CD4-positive, alpha-beta T cell treated with Interleukin-15 for 4 hours (primary cell): ENCODE results near the gene PDK3.

Experiments used
- DNase-seq: peaks from one replicate; pipeline ENCODE4 v3.0.0-alpha.2; 2020; ENCODE audit warnings: low spot score

Gene PDK3

DNA sequence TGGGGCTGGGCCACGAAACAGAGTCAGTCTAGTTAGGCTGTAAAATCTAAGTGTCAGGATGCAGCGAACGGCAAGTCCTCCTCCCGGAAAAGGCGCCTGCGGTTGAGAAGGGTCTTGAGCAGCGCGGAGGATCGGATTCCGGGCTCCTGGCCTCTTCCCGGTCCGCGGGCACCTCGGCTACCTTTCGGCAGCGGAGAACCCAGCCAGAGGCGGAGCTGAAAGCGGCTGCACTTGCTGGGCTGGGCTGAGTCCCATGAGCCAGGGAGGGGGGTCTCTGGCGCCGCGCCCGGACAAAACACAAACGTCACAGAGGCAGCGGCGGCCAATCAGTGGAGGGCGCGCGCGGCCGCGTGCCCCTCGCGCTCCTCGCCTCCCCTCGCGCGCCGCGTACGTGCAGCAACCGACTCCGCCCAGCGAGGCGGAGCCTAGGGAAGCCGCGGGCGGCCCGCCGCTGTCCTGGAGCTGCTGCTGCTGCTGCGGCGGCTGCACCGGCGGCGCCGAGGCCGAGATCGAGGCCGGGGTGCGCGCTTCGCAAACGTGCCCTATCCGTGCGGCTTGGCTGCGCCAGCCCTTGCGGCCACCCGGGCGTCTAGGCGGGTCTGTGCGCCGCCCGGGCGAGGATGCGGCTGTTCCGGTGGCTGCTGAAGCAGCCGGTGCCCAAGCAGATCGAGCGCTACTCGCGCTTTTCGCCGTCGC lies at the start of gene PDK3:
TSS of gene PDK3 (plus strand) at position 451 of the 696 bp plus-strand sequence. CDS start at position 621, 170 bp downstream.
- peak; percentile 87 for DNase-seq

DNA sequence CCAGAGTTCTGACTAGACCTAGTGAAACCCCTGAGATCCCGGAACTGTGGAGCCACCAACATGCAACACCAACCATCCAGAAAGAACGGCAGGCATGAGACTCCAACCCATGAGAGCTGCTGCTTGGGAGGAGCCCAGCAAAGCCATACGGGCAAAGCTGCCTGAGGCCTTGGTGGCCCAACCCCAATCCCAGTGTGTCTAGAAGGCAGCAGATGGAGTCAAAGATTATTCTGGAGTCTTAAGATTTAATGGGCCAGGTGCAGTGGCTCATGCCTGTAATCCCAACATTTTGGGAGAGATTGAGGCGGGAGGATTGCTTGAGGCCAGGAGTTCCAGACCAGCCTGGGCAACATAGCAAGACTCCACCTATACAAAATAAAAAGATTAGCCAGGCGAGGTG lies 49.2 kb upstream of the PDK3 start:
- DNase-seq, result no peak

DNA sequence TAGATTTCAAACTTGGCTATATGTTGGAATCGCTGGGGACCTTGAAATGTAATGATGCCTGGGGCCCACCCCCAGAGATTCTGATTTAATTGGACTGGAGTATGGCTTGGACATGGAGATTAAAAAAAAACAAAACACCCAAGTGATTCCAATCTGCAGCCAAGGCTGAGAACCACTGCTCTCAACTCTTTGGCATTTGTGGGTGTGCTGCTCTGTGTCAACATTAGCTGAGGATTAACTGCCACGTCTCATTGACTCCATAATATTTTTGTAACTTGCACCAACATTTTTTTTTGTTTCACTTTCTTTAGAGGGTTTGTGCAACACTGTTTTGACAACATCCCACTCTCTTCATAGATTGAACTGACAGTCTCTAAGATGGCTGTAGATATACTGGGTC lies 41.1 kb upstream of the PDK3 start:
- DNase-seq, result no peak

- no peak for DNase-seq
Measured at GRCh38 chrX:24424948-24425347, 40.1 kb upstream of the PDK3 start.

DNA sequence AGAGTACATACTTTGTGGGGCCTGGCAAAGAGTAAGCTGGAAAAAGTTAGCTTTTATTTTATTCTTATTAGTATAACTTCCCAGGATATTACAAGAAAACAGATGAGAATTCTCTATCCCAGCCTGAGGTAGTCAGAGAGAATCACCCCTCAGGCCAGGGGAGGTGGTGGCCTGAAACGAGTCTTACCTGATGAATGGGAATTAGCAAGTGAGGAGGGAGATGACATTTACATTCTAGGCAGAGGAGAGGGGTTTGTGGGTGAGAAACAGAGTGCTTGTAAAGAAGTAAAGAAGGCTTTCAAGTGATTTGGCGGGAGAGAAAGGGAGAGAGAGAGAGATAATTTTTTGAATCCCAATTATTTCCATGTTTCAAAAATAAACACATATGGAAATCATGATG lies 39.3 kb upstream of the PDK3 start:
- no peak for DNase-seq

GRCh38 chrX:24426340-24426913 lies 38.7 kb upstream of the PDK3 start:
- DNase-seq, result peak; percentile 2

DNA sequence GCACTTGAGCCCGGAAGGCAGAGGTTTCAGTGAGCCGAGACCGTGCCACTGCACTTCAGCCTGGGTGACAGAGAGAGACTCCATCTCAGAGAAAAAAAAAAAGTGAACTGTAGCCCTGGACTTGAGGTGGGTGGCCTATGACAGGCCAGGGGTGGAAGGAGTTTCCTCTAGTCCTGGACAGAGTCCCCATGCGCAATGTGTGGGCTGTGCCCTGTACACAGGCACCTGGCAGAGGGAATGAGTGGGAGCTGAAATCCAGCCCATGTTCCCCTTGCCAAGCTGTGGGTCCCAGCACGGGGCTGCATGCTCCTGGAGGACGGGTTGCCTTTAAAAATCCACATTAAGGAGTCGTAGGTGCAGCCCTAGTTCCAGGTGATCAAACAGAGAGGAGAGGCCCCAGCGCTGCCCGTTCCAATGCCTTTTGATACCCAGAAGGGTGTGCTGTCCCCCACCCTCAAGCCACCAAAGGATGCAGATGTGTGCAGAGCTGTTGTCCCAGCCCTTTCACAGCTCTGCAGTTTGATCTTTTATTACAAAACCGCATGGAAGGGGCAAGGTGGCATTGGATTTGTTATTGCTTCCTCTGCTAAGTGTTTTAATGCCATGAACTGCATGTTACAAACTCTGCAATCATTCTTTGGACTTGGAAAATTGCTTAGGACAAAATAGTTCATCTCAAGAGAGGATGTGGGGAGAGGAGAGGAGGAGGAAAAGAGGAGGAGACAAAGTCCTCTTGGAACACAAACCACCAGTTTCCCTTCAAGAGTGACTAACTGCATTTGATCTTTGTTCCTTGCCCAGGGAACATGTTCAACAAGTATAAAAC lies 38.0 kb upstream of the PDK3 start:
- no peak for DNase-seq

DNA sequence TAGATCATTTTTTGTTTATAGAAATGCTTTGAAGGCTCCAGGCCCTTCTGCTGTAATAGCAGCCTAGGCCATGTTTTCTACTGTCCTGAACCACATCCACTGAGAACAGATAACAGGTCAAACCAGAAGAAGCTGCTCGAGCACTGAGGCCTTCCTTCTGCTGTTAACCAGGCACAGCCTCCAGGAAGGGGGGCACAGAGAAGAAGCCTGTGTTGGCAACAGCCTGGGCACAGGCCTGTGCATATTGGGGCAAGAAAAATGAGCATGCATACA lies 37.4 kb upstream of the PDK3 start:
- DNase-seq, result no peak

GRCh38 chrX:24428516-24428915 lies 36.6 kb upstream of the PDK3 start:
- DNase-seq, result no peak

- no peak for DNase-seq
Measured at GRCh38 chrX:24435060-24435459, 30.0 kb upstream of the PDK3 start.

DNA sequence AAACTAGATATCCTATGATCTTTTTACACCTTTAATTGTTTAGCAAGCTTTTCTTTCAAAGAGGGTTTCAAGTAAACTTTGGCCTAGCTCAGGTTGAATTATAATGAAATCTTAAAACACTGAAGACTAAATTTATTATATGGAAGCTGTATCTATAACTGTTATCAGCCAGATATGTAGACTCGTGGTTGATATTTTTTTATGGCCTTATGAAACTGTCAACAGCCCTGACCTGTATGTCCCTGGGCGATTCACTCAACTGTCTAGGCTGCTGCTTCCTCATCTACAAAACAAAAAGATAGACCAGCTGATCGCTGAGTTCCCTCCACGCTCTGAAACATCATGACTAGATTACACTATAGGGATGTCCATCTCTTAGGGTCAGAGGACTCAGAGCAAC lies 21.2 kb upstream of the PDK3 start:
- no peak for DNase-seq

GRCh38 chrX:24444645-24445044 lies 20.4 kb upstream of the PDK3 start:
- DNase-seq, result no peak

GRCh38 chrX:24448762-24449250 lies 16.3 kb upstream of the PDK3 start:
- no peak for DNase-seq

- DNase-seq, result no peak
Measured at GRCh38 chrX:24463077-24463476, 2.0 kb upstream of the PDK3 start.

DNA sequence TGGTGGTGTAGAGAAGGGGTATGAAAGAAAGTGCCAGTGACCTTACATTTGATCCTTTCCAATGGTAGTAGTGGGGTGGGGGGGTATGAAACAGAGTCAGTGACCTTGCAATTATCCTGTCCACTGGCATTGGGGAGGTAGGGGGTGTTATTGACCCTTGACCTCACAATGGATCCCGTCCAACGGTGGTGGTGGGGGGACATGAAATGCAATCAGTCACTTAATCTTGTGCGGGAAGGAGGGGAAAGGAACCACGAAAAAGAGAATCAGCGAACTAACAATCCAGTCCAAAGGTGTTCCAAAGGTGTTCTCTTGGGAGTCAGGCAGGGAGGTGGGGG lies 619 bp upstream of the PDK3 start:
- DNase-seq, result no peak

GRCh38 chrX:24465532-24465865 lies 413 bp downstream of the PDK3 start:
- DNase-seq, result no peak

DNA sequence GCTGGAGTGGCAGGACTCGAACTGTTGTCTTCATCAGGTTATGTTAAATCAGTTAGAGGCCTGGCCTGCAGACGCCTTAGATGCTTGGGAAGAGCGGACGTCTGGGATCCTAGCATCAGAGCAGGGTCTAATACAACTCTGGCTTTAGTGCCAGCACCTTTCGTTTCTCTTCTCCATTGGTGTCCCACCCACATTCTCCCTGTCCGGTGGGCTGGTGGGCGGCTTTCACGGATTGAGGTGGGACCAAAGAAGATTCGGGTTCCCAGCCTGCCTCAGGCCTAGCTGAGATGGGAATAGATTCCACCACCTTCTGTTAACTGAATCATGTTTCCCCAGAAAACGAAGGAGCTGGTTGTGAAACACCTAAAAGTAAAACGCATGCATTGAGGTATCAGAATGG lies 939 bp downstream of the PDK3 start:
- no peak for DNase-seq

DNA sequence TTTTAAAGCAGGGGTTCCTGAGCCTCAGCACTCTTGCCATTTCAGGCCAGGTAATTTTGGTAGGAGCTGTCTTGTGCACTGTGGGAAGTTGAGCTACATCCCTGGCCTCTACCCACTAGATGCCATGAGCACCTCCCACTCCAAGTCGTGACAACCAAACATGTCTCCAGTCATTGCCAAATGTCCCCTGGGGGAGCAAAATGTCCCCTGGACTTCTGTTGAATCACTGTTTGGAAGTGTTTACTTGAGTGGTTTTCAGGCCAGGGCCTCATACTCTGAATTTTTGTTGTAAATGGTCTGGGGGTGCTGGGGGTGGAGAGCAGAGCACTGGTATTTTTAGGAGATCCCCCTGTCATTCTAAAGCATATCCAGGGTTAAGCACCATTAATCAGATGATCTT lies 3.2 kb downstream of the PDK3 start:
- DNase-seq, result no peak

DNA sequence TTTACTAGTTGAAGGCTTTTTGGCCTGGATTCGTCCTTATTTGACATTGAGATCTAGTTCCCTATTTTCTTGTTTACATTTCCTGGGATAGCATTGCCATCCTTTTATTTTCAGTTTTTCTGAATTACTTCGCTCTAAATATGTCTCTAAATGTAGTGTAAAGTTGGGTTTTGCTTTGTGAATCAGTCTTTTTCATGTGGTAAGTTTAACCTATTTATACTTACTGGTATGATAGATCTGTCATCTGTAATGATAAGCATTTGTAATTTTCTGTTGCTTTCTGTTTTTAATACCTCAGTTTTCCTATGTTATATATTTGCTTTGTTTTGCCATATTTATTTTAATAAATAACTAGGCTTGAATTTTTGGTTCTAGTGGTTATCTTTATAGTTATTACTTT lies 6.7 kb downstream of the PDK3 start:
- no peak for DNase-seq

- no peak for DNase-seq
Measured at GRCh38 chrX:24475480-24475879, 10.4 kb downstream of the PDK3 start.

GRCh38 chrX:24478509-24478908 lies 13.4 kb downstream of the PDK3 start:
- no peak for DNase-seq

DNA sequence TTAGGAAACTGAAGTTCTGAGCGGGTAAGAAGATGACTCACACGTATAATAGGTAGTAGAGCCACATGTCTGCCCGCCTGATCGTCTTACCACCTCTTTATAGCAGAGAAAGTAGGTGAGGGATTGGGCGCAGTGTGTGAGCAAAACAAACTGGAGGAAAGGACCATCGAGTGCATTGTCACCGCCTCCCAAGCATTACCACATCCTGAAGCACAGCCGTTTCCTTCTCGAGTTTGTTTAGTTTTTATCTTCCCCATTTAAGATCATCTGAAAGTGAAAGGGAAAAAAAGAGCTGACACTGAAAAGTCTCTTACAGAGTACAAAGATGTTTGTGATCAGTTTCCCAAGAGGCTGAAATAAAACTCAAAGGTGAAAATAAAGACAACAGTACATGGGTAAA lies 14.8 kb downstream of the PDK3 start:
- DNase-seq, result peak; percentile 85

DNA sequence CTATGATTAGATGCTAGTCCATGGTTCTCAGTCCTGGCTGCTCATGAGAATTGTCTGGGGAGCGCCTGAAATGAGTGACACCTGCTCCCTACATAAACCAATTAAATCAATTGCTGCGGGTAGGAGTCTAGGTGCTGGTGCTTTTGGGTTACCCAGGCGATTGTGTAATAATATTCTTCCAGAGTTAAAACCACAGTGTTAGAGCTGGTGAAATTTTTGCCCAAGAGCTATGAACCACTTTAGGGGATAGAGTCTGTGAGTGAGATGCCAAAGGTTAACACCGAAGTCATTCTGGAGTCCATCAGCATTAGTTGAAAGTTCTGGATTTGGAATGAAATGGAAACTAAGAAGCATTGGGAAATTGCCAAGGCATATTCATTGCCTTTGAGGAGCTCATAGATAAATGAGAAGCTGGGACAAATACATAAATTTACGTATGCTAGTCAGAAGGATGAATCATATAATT lies 15.3 kb downstream of the PDK3 start:
- DNase-seq, result no peak
